ENCODE measurements around the gene ROBO2.

- no peak for TF ChIP-seq CTCF (IDR thresholded peaks at IDR 0.05; ENCODE audit: poor library complexity)
- no peak for TF ChIP-seq EZH2phosphoT487 (IDR thresholded peaks at IDR 0.05; ENCODE audit: low read depth, severe bottlenecking, unreplicated experiment)
- TF ChIP-seq EZH2 (IDR thresholded peaks at IDR 0.05; ENCODE audit: borderline replicate concordance): no peak
Measured at GRCh38 chr3:77506384-77506783, 466.5 kb downstream of the ROBO2 start.

Data from hepatocyte (in vitro differentiated cells).